Hematopoietic multipotent progenitor cell treated with erythropoietin and hydrocortisone succinate and interleukin-3 and kit ligand, for 6 days (in vitro differentiated cells): ENCODE measurements around the gene CFAP410.
A peak's percentile ranks its signal among the peaks of the same experiment; 100 is the strongest.
"Not testable (repeated sequence)": the region's sequence is repeated elsewhere in the genome, so short reads cannot be mapped to it uniquely, and the experiment has no call there.

Experiments
- DNase-seq: peaks from one replicate; pipeline ENCODE4 v3.0.0-alpha.2; 2015

The CFAP410 gene

DNA sequence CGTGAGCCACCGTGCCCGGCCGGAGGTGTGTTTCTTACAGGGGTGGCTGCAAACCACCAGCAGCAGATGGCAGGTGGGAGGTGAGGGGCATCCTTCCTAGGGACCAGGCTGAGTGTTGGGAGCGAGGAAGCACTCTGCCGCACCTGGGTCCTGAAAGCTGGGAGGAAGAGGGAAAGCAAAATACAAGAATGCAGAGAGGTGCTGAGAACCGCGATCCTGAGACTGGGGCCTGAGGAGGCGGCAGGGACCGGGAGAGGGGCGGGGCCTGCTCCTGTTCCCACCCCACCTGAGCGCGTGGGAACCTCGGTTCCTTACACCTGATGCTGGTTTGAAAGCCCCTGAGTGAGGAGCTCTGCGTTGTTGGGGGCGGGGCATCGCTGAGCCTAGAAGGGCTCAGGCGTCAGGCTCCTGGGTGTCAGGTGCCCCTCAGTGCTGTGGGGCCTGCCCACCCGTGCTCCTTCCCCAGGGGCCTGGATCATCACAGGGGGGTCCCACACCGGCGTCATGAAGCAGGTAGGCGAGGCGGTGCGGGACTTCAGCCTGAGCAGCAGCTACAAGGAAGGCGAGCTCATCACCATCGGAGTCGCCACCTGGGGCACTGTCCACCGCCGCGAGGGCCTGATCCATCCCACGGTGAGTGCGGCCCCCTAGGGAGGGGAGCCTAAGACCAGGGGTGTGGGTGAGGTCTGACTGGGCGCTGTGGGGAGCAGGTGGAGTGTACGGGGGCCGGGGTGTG is 29.7 kb upstream of the CFAP410 start:
- DNase-seq = no peak

DNA sequence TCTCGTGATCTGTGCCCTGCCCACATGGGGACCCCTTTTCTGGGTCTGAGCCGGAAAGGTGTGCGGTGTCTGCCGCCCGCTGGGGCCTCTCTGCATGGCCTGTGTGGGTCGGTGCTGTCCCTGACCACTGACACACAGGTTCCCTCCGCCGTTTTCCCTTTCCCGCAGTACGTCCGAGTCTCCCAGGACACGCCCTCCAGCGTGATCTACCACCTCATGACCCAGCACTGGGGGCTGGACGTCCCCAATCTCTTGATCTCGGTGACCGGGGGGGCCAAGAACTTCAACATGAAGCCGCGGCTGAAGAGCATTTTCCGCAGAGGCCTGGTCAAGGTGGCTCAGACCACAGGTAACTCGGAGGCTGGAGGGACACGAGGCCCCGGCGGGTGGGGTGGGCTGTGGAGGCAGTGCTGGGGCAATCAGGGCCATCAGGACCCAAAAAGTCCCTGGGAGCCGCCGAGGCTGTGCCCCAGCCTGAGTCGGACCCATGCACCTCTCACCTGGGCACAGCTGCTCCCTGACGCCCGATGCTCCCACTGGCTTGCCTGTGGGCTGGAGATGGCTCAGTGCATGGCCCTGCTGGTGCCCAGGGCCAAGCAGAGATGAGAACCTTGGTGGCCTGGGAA is 27.5 kb upstream of the CFAP410 start:
- no peak for DNase-seq

- no peak for DNase-seq
These were observed 26.9 kb upstream of the CFAP410 start for GRCh38 chr21:44365967-44366585.

GRCh38 chr21:44365251-44365966 is 26.2 kb upstream of the CFAP410 start:
- no peak for DNase-seq

GRCh38 chr21:44364151-44365053 is 25.2 kb upstream of the CFAP410 start:
- DNase-seq = no peak

DNA sequence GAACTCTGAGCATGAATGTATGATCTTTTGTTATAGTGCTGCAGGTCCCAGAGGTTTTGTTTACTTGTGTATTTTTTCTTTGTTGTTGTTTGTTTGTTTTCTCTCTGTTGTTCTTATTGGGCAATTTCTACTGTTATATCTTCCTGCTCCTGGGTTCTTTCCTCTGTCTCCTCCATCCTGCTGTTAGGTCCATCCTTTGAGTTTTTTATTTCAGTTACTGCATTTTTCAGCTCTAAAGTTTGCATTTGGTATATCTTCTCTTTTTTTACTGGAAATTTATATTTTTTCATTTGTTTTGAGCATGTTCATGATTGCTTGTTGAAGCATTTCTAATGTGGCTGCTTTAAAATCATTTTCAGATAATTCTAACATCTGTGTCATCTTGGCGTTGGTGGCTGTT is 24.1 kb upstream of the CFAP410 start:
- DNase-seq = no peak

DNA sequence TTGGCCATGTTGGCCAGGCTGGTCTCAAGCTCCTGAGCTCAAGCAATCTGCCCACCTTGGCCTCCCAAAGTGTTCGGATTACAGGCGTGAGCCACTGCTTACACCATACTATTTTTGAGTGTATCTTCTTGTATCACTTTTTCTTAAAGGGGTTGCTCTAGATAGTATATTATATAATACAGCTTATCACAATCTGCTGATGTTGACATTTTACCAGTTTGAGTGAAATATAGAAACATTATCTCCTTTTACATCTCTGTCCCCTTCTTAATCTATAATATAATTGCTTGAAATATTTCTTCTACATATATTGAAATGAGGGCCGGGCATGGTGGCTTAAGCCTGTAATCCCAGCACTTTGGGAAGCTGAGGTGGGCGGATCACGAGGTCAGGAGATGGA is 22.7 kb upstream of the CFAP410 start:
- not testable (repeated sequence) for DNase-seq

GRCh38 chr21:44360159-44360558 is 21.0 kb upstream of the CFAP410 start:
- DNase-seq = peak; percentile 66

GRCh38 chr21:44359396-44359795 is 20.2 kb upstream of the CFAP410 start:
- DNase-seq = no peak

DNA sequence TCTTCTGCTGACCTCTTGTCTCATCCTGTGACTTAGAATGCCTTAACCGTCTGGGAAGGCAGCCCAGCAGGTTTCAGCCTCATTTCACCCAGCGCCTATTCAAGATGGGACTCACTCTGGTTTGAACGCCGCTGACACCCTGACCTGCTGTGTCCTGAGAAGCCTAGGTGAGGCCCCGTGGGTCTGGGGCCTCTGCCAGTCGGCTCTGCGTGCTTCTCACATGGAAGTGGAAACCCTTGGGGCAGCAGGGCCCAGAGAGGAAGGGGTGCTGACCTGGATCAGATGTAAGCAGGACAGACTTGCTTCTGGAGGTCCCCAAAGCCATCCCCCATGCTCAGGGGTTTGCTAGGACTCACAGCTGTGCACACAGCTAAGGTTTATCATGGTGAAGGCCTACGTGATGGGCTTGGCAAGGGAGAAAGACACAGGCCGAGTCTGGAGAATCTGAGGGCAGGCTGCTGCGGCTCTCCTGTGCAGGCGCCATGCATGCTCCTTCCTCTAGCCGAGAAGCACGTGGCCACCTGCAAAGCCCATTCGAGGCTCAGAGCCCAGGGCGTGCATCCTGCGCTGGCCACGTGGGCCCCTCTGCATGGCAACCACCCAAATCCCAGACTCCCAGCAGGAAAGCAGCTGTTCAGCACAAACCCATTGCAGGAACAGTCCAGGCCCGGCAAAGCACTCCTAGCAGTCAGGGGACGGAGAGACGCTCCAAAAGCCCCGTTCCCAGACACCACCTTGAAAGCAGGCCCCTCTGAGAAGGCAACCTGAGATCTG is 18.1 kb upstream of the CFAP410 start:
- no peak for DNase-seq

DNA sequence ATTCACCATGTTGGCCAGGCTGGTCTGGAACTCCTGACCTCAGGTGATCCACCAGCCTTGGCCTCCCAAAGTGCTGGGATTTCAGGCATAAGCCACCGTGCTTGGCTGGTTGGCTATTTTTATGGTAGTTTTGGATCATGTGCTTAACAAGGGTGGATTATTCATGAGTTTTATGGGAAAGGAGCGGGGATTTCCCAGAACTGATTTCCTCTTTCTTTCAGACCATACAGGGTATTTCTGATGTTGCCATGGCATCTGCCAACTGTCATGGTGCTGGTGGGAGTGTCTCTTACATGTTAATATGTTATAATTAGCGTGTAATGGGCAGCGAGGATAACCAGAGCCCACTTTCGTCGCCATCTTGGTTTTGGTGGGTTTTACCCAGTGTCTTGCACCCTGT is 17.4 kb upstream of the CFAP410 start:
- DNase-seq = no peak

GRCh38 chr21:44356160-44356559 is 17.0 kb upstream of the CFAP410 start:
- no peak for DNase-seq

- no peak for DNase-seq
These were observed 15.9 kb upstream of the CFAP410 start for GRCh38 chr21:44354775-44355771.

DNA sequence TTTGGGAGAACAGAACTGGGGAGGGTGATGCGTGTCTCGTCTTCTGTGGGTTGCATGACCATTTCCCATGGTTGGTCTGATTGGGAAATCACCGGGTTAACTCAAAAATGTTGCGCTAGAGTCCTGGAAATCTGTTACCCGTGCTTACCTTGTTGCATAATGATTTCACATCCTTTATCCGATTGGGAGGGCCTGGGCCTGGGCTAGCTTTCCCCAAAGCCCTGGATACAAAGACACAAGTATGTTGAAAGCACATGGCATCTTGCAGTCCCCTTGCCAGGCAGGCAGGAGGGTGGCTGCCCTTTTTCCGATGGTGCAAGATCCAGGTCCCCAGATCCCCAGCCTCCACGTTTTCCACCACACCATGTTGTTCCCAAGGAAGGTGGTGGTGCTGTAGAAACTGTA is 14.8 kb upstream of the CFAP410 start:
- DNase-seq = peak; percentile 51

GRCh38 chr21:44353191-44353970 is 14.2 kb upstream of the CFAP410 start, which contains the start of gene TRPM2:
TSS of gene TRPM2 (plus strand) at chr21:44353621. CDS start at chr21:44353701, 80 bp downstream.
- DNase-seq = peak; percentile 68

GRCh38 chr21:44352253-44352860 is 13.2 kb upstream of the CFAP410 start:
- DNase-seq = no peak

DNA sequence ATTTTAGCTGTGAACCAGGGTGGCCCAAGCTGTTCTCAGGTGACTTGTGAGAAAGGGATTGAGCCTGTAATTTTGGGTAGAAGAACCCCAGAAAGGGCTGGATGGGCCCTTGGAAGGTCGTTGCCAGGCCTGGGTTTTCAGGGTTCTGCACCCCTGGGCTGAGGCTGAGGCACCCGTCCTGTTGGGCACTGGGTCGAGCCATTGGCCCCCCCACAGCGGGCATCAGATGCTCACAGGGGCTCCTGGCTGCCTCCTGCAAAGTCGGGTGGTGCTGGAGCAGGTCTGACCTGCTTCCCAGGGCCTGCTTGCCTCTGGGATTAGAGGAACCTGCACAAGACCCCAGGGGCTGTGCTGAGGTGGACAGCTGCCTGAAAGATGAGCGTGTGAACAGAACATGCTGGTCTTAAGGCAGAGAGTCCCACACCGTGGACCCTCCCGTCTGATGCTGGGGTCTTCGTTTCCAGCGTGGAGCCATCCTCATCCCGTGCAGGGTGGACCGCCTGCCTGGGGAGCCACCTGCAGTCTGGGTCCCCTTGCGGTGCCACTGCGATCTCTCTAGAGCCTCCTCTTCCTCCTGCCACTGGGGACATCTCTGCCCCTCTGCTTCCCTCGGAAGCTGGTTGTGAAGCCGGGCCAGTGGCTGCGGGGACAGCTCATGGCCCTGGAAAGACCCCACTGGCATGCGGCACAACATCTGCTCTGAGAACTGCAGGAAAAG is 12.5 kb upstream of the CFAP410 start:
- DNase-seq = no peak

DNA sequence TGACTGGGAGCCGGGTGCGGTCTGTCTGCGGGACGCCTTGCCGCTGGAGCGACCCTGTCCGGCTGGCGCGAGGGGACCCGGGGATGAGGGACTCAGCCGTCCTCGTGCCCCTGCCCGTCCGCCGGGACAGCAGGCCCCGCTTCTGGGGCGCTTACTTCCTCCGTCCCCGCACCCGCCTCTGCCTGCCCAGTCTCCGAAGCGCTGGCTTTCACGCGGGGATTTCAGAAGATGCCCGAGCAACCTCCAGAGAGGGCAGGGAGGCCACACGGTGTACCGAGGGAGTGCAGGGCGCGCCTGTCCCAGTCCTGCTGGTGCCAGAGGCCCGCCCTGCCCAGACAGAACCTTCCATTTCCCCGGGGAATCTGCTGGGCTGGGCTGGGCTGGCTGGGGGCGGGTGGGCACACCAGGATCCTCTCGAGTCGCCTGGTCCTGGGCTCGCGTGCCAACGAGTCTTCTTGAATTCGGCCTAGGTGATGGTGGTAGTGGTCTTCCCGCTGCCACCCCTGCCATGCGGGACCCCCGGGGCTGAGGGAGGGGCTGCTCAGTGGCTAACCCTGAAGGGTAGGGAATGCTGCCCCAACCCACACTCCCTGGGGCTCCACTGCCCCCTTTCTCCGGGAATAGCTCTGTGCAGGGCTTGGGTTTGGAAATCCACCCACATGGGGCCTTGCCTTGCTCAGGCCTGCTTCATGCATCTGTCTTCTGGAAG is 11.7 kb upstream of the CFAP410 start:
- no peak for DNase-seq
